Measurements from ENCODE around the gene MAN2B2. TPM values are rescaled to one million over a fixed set of nuclear protein-coding genes. Genes with fewer than 3 reads are reported as not detected.

The MAN2B2 gene
- total RNA-seq, 2 experiments from 2014 or later = 13.7 to 19.4 TPM

DNA sequence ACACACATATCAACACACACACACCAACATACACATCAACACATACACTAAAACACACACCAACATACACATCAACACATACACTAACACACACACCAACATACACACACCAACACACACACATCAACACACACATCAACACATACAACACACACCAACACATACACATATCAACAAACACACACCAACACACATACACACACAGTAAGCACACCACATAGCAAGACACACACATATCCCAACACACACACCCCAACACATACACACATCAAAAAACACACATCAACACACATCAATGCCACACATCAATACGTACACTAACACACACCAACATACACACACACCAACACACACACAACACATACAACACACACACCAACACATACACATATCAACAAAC lies 40.9 kb upstream of the MAN2B2 start:
- no peak overlapping the region for H2AFZ ChIP-seq (ENCODE audit: low read length)
- CTCF ChIA-PET (ENCODE audit: unreplicated experiment) = no interaction called here
- H3K79me2 ChIP-seq (ENCODE audit: insufficient read depth, low read depth, low read length) = no peaks in the 10 kb centered on the region
- BruUV-seq (replicated peaks) = no TSS peak
- H3K27ac ChIP-seq (ENCODE audit: low read depth, low read length, poor library complexity, severe bottlenecking) = no peak overlapping the region
- H3K9me2 ChIP-seq (ENCODE audit: insufficient read depth, low read length) = no peaks in the 10 kb centered on the region
- no peak for DNase-seq (ENCODE audit: low spot score)
- POLR2A ChIA-PET = no interaction called here
- TF ChIP-seq CTCF (conservative IDR thresholded peaks at IDR 0.05; ENCODE audit: low read length) (no peak), EZH2phosphoT487 (IDR thresholded peaks at IDR 0.05; ENCODE audit: borderline replicate concordance, low read depth, low read length) (no peak)
- no peaks in the 10 kb centered on the region for H3K4me1 ChIP-seq (ENCODE audit: insufficient read depth, low read length, poor library complexity, severe bottlenecking)
- no peaks in the 10 kb centered on the region for H3K9me3 ChIP-seq (ENCODE audit: low read length)
- H3K4me2 ChIP-seq (ENCODE audit: low read length) = no peak overlapping the region
- H3K4me3 ChIP-seq (ENCODE audit: low read depth, low read length, poor library complexity, severe bottlenecking) = no peak overlapping the region
- intact Hi-C loops (cut with micrococcal nuclease; ENCODE audit: unreplicated experiment) = no loop called here
- H3K36me3 ChIP-seq (ENCODE audit: insufficient read depth, low read length) = no peaks in the 10 kb centered on the region
- H4K20me1 ChIP-seq (ENCODE audit: insufficient read depth, low read length) = no peaks in the 10 kb centered on the region

DNA sequence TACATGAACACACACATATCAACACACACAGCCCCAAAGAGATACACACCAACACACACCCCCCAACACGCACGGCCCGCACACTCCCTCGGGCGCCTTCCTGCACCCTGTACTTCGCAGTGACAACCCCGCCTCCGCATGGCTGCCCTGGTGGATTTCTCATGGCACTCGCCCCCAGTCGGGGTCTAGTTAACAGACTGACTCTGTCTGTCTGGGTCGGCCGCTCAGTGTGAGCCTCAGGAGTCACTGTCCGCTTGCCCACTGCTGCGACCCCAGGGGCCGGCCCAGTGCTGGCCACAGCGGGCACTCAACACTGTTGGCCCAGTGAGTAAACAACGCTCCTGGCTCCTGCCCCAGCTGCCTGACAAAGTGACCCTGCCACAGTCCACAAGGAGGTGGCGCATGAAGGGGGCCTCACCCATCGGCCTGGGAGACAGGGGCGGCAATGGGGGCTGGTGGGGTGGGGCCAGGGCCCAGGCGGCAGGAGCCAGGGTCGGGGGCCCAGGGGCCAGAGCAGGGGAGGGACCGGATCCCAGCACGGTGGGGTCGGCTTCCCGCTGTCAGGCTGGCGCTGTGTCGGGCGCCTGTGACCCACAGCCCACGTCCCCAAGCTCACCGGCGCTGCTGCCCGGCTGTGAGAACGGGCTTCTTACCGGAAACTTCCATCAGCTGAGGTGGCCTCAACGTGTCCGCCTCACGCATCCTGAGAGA lies 40.2 kb upstream of the MAN2B2 start:
- H3K4me1 ChIP-seq (ENCODE audit: insufficient read depth, low read length, poor library complexity, severe bottlenecking) = no peaks in the 10 kb centered on the region
- H3K36me3 ChIP-seq (ENCODE audit: insufficient read depth, low read length) = no peaks in the 10 kb centered on the region
- H3K4me2 ChIP-seq (ENCODE audit: low read length) = no peak overlapping the region
- no peak overlapping the region for H2AFZ ChIP-seq (ENCODE audit: low read length)
- DNase-seq (ENCODE audit: low spot score) = no peak
- POLR2A ChIA-PET = no interaction called here
- no peaks in the 10 kb centered on the region for H3K9me2 ChIP-seq (ENCODE audit: insufficient read depth, low read length)
- no peak overlapping the region for H3K4me3 ChIP-seq (ENCODE audit: low read depth, low read length, poor library complexity, severe bottlenecking)
- H3K79me2 ChIP-seq (ENCODE audit: insufficient read depth, low read depth, low read length) = no peaks in the 10 kb centered on the region
- no peaks in the 10 kb centered on the region for H3K9me3 ChIP-seq (ENCODE audit: low read length)
- intact Hi-C loops (cut with micrococcal nuclease; ENCODE audit: unreplicated experiment) = no loop called here
- no peaks in the 10 kb centered on the region for H4K20me1 ChIP-seq (ENCODE audit: insufficient read depth, low read length)
- TF ChIP-seq EZH2phosphoT487 (IDR thresholded peaks at IDR 0.05; ENCODE audit: borderline replicate concordance, low read depth, low read length) = no peak
- TF ChIP-seq CTCF (conservative IDR thresholded peaks at IDR 0.05; ENCODE audit: low read length) = no peak
- BruUV-seq (replicated peaks) = no TSS peak
- CTCF ChIA-PET (ENCODE audit: unreplicated experiment) = no interaction called here
- no peak overlapping the region for H3K27ac ChIP-seq (ENCODE audit: low read depth, low read length, poor library complexity, severe bottlenecking)

DNA sequence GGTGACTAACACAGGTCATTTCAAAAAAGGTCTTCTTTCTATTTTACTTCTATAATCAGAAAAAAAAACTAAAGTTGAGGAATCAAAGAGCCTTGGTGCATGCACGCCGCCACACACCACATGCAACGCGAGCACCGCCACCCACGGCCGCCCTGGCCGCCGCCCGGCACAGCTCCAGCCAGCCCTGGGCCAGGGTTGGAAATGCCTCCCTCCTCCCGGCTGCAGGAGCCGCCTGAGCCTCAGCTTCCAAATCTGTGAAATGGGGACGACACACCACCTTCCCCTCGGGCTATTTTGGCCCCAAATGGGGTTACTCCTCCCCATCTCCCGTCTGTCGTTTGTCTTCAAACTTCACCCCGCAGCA lies 39.7 kb upstream of the MAN2B2 start:
- H3K36me3 ChIP-seq (ENCODE audit: insufficient read depth, low read length) = no peaks in the 10 kb centered on the region
- no peaks in the 10 kb centered on the region for H3K9me3 ChIP-seq (ENCODE audit: low read length)
- no peaks in the 10 kb centered on the region for H4K20me1 ChIP-seq (ENCODE audit: insufficient read depth, low read length)
- ChIA-PET POLR2A (no interaction called here), CTCF (ENCODE audit: unreplicated experiment) (no interaction called here)
- no peak overlapping the region for H3K27ac ChIP-seq (ENCODE audit: low read depth, low read length, poor library complexity, severe bottlenecking)
- H3K79me2 ChIP-seq (ENCODE audit: insufficient read depth, low read depth, low read length) = no peaks in the 10 kb centered on the region
- H3K4me3 ChIP-seq (ENCODE audit: low read depth, low read length, poor library complexity, severe bottlenecking) = no peak overlapping the region
- no peak overlapping the region for H2AFZ ChIP-seq (ENCODE audit: low read length)
- no TSS peak for BruUV-seq (replicated peaks)
- H3K9me2 ChIP-seq (ENCODE audit: insufficient read depth, low read length) = no peaks in the 10 kb centered on the region
- H3K4me1 ChIP-seq (ENCODE audit: insufficient read depth, low read length, poor library complexity, severe bottlenecking) = no peaks in the 10 kb centered on the region
- H3K4me2 ChIP-seq (ENCODE audit: low read length) = no peak overlapping the region
- DNase-seq (ENCODE audit: low spot score) = no peak
- TF ChIP-seq CTCF (conservative IDR thresholded peaks at IDR 0.05; ENCODE audit: low read length) (no peak), EZH2phosphoT487 (IDR thresholded peaks at IDR 0.05; ENCODE audit: borderline replicate concordance, low read depth, low read length) (no peak)
- intact Hi-C loops (cut with micrococcal nuclease; ENCODE audit: unreplicated experiment) = no loop called here
